PFSK-1 (cell line): ENCODE data around the gene DHRS12.

Experiments
- FOXP2 ChIP-seq: optimal IDR thresholded peaks from 2 replicates; pipeline ENCODE3; 2011; ENCODE audit warnings: borderline replicate concordance, control low read depth, inconsistent platforms; ENCODE audit not compliant: insufficient read depth; ENCODE audit errors: extremely low read length, extremely low read depth
- POLR2AphosphoS5 ChIP-seq: IDR thresholded peaks from 2 replicates; pipeline ENCODE4 v1.6.1; 2012; ENCODE audit warnings: low read depth, mild to moderate bottlenecking, control low read depth, low read length, moderate library complexity
- SIN3A ChIP-seq: IDR thresholded peaks from 2 replicates; pipeline ENCODE4 v1.6.1; 2012; ENCODE audit warnings: mild to moderate bottlenecking, low read length, moderate library complexity, borderline replicate concordance; ENCODE audit not compliant: insufficient read depth
- TAF1 ChIP-seq: IDR thresholded peaks from 2 replicates; pipeline ENCODE4 v1.6.1; 2012; ENCODE audit warnings: low read length, control low read depth, borderline replicate concordance; ENCODE audit not compliant: insufficient read depth
- TF ChIP-seq, protein P1 (sequence below), 2 experiments: IDR thresholded peaks; 2 replicates each; pipeline versions ENCODE4 v1.6.1 to v1.8.0; 2011 to 2012; ENCODE audit warnings: low read depth in 2 of 2, low read length in 2 of 2, control low read depth in 1 of 2, inconsistent platforms in 1 of 2, mild to moderate bottlenecking in 1 of 2, moderate library complexity in 1 of 2; ENCODE audit not compliant: insufficient read depth in 1 of 2

The DHRS12 gene

DNA sequence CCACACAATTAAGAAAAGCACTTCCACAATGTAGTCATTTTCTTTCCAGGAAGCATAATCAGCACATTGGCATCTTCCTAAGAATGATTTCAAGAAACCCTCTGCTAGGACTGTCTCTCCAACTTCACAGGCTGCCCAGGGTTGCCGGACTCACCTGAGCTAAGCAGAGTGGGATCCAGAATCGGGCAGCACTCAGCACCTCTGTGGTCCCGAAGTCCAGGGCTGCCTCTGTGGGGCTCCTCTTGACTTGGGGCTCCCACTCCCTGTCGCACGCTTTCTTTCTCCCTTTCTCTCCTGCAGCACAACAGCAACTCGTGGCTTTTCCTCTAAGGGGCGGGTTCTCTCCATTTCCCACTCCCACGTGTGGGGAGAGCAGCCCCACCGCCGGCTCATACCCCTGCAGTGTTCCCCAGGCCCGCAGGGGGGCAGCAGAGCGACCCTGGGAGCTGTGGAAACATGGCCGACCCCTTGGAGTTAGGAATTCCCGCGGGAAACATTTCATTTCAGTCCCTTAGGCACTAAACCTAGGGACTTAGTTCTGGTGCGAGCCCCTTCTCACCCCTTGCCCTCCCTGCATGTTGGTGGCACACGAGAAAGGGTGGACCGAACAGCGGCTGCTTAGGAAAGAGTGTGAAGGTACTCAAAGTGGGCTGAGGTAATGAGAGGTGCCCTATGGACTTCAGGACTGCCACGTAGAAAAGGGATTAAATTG, 41.1 kb upstream of the DHRS12 start, which contains the start of gene TMEM272:
TSS of gene TMEM272 (minus strand) at position 316 of the 712 bp plus-strand sequence. CDS start 6,647 bp downstream, outside the sequence.
- TF ChIP-seq POLR2AphosphoS5, result no peak
- TF ChIP-seq, protein P1, sequence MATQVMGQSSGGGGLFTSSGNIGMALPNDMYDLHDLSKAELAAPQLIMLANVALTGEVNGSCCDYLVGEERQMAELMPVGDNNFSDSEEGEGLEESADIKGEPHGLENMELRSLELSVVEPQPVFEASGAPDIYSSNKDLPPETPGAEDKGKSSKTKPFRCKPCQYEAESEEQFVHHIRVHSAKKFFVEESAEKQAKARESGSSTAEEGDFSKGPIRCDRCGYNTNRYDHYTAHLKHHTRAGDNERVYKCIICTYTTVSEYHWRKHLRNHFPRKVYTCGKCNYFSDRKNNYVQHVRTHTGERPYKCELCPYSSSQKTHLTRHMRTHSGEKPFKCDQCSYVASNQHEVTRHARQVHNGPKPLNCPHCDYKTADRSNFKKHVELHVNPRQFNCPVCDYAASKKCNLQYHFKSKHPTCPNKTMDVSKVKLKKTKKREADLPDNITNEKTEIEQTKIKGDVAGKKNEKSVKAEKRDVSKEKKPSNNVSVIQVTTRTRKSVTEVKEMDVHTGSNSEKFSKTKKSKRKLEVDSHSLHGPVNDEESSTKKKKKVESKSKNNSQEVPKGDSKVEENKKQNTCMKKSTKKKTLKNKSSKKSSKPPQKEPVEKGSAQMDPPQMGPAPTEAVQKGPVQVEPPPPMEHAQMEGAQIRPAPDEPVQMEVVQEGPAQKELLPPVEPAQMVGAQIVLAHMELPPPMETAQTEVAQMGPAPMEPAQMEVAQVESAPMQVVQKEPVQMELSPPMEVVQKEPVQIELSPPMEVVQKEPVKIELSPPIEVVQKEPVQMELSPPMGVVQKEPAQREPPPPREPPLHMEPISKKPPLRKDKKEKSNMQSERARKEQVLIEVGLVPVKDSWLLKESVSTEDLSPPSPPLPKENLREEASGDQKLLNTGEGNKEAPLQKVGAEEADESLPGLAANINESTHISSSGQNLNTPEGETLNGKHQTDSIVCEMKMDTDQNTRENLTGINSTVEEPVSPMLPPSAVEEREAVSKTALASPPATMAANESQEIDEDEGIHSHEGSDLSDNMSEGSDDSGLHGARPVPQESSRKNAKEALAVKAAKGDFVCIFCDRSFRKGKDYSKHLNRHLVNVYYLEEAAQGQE (IDR thresholded peaks at IDR 0.05; ENCODE audit: insufficient read depth in 1 of 2, low read depth in 2 of 2, low read length in 2 of 2), result no peak
- no peak for TF ChIP-seq SIN3A
- TF ChIP-seq FOXP2, result no peak
- TF ChIP-seq TAF1, result no peak

DNA sequence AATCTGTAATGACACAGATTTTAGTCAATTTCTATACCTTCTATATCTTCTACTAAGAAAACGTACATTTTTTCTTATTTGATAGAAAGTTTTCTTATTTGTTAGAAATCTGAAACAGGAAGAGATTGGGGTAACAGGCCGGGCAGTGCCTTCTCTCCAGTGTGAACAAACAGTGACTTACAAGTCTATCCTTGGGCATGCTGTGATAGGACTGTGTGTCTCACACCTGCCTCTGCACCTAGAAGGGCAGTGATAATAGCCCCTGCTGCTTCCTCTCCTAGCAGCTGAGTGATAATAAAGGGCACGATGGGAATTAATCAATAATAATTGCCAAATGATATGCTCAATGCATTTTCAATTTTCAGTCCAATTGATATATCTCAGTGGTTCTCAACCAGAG, 39.6 kb upstream of the DHRS12 start:
- TF ChIP-seq SIN3A, result no peak
- TF ChIP-seq POLR2AphosphoS5, result no peak
- TF ChIP-seq, protein P1 (IDR thresholded peaks at IDR 0.05; ENCODE audit: insufficient read depth in 1 of 2, low read depth in 2 of 2, low read length in 2 of 2), result no peak
- TF ChIP-seq FOXP2, result no peak
- TF ChIP-seq TAF1, result no peak

DNA sequence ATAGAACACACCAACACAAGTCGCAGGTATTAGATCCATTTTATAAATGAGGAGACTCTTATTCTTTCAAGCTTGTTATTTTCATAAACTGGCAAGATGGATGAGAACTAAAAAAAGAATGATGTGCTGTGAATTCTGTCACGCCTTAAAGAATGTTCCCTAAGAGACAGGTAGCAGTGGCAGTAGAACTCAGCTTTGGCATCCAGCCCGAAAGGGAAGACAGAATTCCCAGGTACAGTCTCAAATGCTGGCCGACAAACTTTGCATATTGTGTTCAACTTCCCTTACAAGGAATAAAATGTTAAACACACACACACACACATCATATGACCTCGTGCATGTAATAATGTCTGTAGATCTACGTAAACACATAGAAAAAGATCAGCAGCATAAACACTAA, 37.8 kb upstream of the DHRS12 start:
- TF ChIP-seq POLR2AphosphoS5 (no peak), SIN3A (no peak), TAF1 (no peak), FOXP2 (no peak)
- TF ChIP-seq, protein P1 (IDR thresholded peaks at IDR 0.05; ENCODE audit: insufficient read depth in 1 of 2, low read depth in 2 of 2, low read length in 2 of 2), result no peak

DNA sequence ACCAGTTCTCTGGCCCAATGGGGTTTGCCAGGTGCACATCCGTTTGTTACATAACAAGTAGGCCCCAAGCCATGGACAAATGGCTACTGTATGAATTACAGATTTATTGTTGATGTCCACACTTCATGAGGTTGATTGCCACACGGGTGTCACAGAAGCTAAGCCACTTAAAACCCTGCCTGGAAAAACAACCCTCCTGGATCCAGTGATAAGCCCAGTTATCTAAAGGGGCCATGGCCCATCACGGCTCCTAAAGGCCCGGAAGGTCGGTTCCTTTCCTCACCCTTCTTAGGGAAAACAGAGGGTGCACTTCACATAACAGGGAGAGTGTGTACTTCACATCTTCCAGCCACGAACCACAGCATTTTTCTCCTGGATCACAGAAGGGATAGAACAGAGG, 37.0 kb upstream of the DHRS12 start:
- TF ChIP-seq POLR2AphosphoS5 (no peak), FOXP2 (no peak), SIN3A (no peak), TAF1 (no peak)
- TF ChIP-seq, protein P1 (IDR thresholded peaks at IDR 0.05; ENCODE audit: insufficient read depth in 1 of 2, low read depth in 2 of 2, low read length in 2 of 2), result no peak
